MM.1S (cell line): ENCODE data around the gene PPP2R5C.

Source experiments
- EZH2phosphoT487 ChIP-seq: fragments of 300-600 bp; sonication (generic); IDR thresholded peaks from 2 replicates; pipeline ENCODE4 v1.6.1; 2018; ENCODE audit warnings: antibody characterized with exemption, low read length
- TF ChIP-seq, protein P1 (sequence below): fragments of 300-600 bp; sonication (generic); IDR thresholded peaks from 2 replicates; pipeline ENCODE4 v1.5.1; 2016; ENCODE audit warnings: antibody characterized with exemption, low read length, mixed read lengths

DNA sequence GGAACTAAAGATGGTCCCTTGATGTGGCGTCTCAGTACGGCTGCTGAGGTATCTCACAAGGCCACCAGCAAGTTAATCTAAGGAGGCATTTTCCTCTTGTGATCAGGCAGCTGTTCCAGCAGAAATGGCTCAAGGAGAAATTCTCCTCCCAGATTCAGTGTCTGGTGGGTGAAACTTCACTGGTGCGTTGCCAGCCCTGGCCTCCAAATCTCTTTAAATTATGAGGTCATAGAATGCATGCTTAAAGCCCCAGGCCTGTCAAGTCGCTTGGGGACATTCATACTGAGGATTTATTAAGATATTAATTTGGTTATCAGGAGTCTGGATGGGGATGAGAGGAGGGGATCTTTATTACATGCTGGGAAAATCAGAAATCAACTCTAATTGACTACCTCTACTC is 72.9 kb downstream of the PPP2R5C start:
- TF ChIP-seq, protein P1, sequence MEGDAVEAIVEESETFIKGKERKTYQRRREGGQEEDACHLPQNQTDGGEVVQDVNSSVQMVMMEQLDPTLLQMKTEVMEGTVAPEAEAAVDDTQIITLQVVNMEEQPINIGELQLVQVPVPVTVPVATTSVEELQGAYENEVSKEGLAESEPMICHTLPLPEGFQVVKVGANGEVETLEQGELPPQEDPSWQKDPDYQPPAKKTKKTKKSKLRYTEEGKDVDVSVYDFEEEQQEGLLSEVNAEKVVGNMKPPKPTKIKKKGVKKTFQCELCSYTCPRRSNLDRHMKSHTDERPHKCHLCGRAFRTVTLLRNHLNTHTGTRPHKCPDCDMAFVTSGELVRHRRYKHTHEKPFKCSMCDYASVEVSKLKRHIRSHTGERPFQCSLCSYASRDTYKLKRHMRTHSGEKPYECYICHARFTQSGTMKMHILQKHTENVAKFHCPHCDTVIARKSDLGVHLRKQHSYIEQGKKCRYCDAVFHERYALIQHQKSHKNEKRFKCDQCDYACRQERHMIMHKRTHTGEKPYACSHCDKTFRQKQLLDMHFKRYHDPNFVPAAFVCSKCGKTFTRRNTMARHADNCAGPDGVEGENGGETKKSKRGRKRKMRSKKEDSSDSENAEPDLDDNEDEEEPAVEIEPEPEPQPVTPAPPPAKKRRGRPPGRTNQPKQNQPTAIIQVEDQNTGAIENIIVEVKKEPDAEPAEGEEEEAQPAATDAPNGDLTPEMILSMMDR = no peak
- no peak for TF ChIP-seq EZH2phosphoT487
